ENCODE results near the gene GUCD1.

Gene GUCD1

DNA sequence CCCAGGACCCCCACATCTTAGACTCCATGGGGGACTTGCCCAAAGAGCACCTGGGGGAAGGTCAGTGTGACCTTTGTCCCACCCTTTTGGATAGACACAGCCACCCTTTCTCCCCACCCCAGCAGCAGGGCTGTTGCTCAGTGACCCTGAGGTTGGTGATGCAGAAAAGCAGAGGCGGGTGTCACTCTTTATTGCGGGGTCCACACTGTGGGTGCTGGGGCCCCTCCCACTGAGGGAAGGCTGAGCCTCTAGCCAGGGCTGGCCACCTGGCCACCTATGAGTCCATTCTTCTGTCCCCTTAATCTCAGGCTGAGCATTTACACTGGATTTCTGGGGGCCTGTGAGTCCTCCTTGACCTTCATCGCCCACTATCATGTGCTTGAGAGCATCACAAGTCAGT is 30.5 kb upstream of the GUCD1 start:
- Histone ChIP-seq H3K27ac (ENCODE audit: low read depth, low read length, poor library complexity, severe bottlenecking) (no peak overlapping the region), H3K79me2 (ENCODE audit: insufficient read depth, low read length) (no peaks in the 10 kb centered on the region), H3K4me2 (ENCODE audit: low read length) (no peak overlapping the region)

DNA sequence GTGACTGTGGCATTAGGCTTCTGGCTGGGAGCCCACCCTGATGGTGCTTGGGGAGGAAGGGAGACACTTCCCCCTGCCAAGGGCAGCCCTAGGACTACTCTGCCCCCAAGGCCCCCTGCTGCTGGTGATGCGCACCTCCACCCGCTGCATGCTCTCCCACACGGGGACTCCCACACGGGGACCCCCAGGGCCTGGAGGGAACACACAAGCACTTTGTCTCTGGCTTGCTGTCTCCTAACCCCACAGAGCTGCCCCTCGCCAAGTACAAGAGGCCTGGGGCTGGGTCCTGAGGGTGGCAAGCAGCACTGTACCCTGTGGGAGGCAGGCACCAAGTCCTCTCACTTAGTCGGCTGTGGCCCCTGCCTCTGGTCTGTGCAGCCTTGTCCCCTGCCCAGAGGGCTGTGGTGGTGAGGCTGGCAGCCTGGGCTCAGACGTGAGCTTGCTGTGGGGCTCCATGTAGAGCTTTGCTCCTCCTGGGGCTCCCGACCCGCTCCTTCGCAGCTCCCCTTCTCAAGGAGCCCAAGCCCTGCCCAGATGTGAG is 30.0 kb upstream of the GUCD1 start:
- Histone ChIP-seq H3K36me3 (ENCODE audit: insufficient read depth, low read length) (no peaks in the 10 kb centered on the region), H4K20me1 (ENCODE audit: insufficient read depth, low read length) (no peaks in the 10 kb centered on the region), H3F3A (ENCODE audit: insufficient read depth, low read length) (no peaks in the 10 kb centered on the region), H3K79me2 (ENCODE audit: insufficient read depth, low read length) (no peaks in the 10 kb centered on the region), H3K9me3 (ENCODE audit: low read length) (no peaks in the 10 kb centered on the region), H3K9ac (ENCODE audit: low read length) (no peak overlapping the region), H3K27ac (ENCODE audit: low read depth, low read length, poor library complexity, severe bottlenecking) (no peak overlapping the region), H3K4me3 (ENCODE audit: low read depth, low read length, poor library complexity, severe bottlenecking) (no peak overlapping the region), H3K4me1 (ENCODE audit: insufficient read depth, low read length, severe bottlenecking) (no peaks in the 10 kb centered on the region), H3K27me3 (ENCODE audit: insufficient read depth, low read length) (peaks cover 12% of the 10 kb centered on the region; the same call in 1 of the 2 replicates), H3K4me2 (ENCODE audit: low read length) (no peak overlapping the region), H3K9me2 (ENCODE audit: low read depth, low read length) (no peaks in the 10 kb centered on the region), H2AFZ (ENCODE audit: low read length) (no peak overlapping the region)
- no peak for TF ChIP-seq EZH2 (IDR thresholded peaks at IDR 0.05; ENCODE audit: borderline replicate concordance, low read length)
- TF ChIP-seq, protein P1, sequence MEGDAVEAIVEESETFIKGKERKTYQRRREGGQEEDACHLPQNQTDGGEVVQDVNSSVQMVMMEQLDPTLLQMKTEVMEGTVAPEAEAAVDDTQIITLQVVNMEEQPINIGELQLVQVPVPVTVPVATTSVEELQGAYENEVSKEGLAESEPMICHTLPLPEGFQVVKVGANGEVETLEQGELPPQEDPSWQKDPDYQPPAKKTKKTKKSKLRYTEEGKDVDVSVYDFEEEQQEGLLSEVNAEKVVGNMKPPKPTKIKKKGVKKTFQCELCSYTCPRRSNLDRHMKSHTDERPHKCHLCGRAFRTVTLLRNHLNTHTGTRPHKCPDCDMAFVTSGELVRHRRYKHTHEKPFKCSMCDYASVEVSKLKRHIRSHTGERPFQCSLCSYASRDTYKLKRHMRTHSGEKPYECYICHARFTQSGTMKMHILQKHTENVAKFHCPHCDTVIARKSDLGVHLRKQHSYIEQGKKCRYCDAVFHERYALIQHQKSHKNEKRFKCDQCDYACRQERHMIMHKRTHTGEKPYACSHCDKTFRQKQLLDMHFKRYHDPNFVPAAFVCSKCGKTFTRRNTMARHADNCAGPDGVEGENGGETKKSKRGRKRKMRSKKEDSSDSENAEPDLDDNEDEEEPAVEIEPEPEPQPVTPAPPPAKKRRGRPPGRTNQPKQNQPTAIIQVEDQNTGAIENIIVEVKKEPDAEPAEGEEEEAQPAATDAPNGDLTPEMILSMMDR (IDR thresholded peaks at IDR 0.05; ENCODE audit: low read length), result no peak

More for the DNA sequence above, 30.5 kb upstream of the GUCD1 start:
- no peaks in the 10 kb centered on the region for H3K4me1 ChIP-seq (ENCODE audit: insufficient read depth, low read length, severe bottlenecking)
- H3K9ac ChIP-seq (ENCODE audit: low read length), result no peak overlapping the region
- no peak overlapping the region for H2AFZ ChIP-seq (ENCODE audit: low read length)
- TF ChIP-seq, protein P1 (IDR thresholded peaks at IDR 0.05; ENCODE audit: low read length), result no peak
- no peak for TF ChIP-seq EZH2 (IDR thresholded peaks at IDR 0.05; ENCODE audit: borderline replicate concordance, low read length)
- no peaks in the 10 kb centered on the region for H3K9me3 ChIP-seq (ENCODE audit: low read length)
- H3F3A ChIP-seq (ENCODE audit: insufficient read depth, low read length), result no peaks in the 10 kb centered on the region
- no peaks in the 10 kb centered on the region for H4K20me1 ChIP-seq (ENCODE audit: insufficient read depth, low read length)
- H3K27me3 ChIP-seq (ENCODE audit: insufficient read depth, low read length), result peaks cover 12% of the 10 kb centered on the region; the same call in 1 of the 2 replicates
- no peaks in the 10 kb centered on the region for H3K9me2 ChIP-seq (ENCODE audit: low read depth, low read length)
- H3K4me3 ChIP-seq (ENCODE audit: low read depth, low read length, poor library complexity, severe bottlenecking), result no peak overlapping the region
- H3K36me3 ChIP-seq (ENCODE audit: insufficient read depth, low read length), result no peaks in the 10 kb centered on the region

DNA sequence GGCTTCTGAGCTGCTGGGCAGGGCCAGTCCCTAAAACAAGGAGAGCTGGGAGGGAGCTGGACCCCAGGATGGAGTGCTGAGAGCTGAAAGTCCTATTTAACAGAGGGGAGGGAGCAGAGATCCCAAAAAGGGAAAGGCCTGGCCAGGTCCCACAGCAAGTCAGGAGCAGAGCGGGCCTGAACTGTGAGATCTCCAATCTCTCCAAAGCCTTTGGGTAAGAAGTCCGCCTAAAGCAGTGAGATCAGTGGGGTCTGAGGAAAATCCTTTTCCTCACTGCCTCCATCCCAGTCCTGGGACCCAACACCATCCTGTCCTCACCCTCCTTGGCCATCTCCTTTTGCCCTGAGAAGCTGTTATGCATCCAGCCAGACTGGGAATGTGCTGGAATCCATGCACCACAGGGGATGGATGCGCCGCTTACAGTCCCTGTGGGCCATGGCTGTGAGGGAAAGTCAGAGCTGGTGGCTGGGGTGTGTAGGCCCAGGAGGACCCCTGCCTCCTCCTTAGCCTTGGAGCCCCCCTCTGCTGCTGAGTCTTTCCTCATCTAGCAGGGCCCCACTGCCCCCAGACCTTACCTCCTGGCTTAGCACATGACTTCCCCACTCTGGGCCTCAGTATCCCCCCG is 29.3 kb upstream of the GUCD1 start:
- H2AFZ ChIP-seq (ENCODE audit: low read length), result no peak overlapping the region
- TF ChIP-seq, protein P1 (IDR thresholded peaks at IDR 0.05; ENCODE audit: low read length), result no peak
- TF ChIP-seq EZH2 (IDR thresholded peaks at IDR 0.05; ENCODE audit: borderline replicate concordance, low read length), result no peak
- no peaks in the 10 kb centered on the region for H3K4me1 ChIP-seq (ENCODE audit: insufficient read depth, low read length, severe bottlenecking)
- H4K20me1 ChIP-seq (ENCODE audit: insufficient read depth, low read length), result no peaks in the 10 kb centered on the region
- no peaks in the 10 kb centered on the region for H3K79me2 ChIP-seq (ENCODE audit: insufficient read depth, low read length)
- no peak overlapping the region for H3K9ac ChIP-seq (ENCODE audit: low read length)
- no peaks in the 10 kb centered on the region for H3K9me3 ChIP-seq (ENCODE audit: low read length)
- H3F3A ChIP-seq (ENCODE audit: insufficient read depth, low read length), result no peaks in the 10 kb centered on the region
- no peak overlapping the region for H3K4me2 ChIP-seq (ENCODE audit: low read length)
- H3K4me3 ChIP-seq (ENCODE audit: low read depth, low read length, poor library complexity, severe bottlenecking), result no peak overlapping the region
- no peaks in the 10 kb centered on the region for H3K9me2 ChIP-seq (ENCODE audit: low read depth, low read length)
- peaks cover 12% of the 10 kb centered on the region; the same call in 1 of the 2 replicates for H3K27me3 ChIP-seq (ENCODE audit: insufficient read depth, low read length)
- no peaks in the 10 kb centered on the region for H3K36me3 ChIP-seq (ENCODE audit: insufficient read depth, low read length)
- no peak overlapping the region for H3K27ac ChIP-seq (ENCODE audit: low read depth, low read length, poor library complexity, severe bottlenecking)

Measured in OCI-LY1 (cell line).